GM12875 (cell line): ENCODE measurements around the gene STX7.

Experiments
- H3K4me3 ChIP-seq: one replicate; pipeline ENCODE4 v1.5.1; 2011; ENCODE audit warnings: low read depth, low read length, control low read depth
- TF ChIP-seq, protein P1 (sequence below): IDR thresholded peaks from 2 replicates; pipeline ENCODE4 v1.5.1; 2011; ENCODE audit warnings: low read depth, mild to moderate bottlenecking, control low read depth, inconsistent platforms, low read length, moderate library complexity, borderline replicate concordance; ENCODE audit not compliant: insufficient read depth

STX7 gene

DNA sequence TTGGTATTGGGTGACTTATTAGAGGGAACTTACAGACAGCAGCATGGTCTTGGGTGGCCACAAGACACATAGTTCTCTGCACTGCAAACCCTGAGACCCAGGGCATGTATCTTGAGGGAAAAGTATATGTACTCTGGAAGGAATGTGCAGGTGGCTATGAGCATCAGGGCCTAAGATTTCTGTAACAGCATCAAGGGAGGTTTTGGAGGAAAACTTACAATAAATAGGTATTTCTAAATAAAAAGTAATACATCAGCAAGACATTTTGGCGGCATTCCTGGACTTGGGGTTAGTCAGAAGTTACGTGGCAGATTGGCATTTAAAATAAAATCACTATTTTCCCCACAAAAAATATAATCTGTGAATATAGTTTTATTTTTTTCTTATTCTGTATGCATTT, 8.0 kb upstream of the STX7 start:
- no peak overlapping the region for H3K4me3 ChIP-seq
- TF ChIP-seq, protein P1, sequence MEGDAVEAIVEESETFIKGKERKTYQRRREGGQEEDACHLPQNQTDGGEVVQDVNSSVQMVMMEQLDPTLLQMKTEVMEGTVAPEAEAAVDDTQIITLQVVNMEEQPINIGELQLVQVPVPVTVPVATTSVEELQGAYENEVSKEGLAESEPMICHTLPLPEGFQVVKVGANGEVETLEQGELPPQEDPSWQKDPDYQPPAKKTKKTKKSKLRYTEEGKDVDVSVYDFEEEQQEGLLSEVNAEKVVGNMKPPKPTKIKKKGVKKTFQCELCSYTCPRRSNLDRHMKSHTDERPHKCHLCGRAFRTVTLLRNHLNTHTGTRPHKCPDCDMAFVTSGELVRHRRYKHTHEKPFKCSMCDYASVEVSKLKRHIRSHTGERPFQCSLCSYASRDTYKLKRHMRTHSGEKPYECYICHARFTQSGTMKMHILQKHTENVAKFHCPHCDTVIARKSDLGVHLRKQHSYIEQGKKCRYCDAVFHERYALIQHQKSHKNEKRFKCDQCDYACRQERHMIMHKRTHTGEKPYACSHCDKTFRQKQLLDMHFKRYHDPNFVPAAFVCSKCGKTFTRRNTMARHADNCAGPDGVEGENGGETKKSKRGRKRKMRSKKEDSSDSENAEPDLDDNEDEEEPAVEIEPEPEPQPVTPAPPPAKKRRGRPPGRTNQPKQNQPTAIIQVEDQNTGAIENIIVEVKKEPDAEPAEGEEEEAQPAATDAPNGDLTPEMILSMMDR = no peak

DNA sequence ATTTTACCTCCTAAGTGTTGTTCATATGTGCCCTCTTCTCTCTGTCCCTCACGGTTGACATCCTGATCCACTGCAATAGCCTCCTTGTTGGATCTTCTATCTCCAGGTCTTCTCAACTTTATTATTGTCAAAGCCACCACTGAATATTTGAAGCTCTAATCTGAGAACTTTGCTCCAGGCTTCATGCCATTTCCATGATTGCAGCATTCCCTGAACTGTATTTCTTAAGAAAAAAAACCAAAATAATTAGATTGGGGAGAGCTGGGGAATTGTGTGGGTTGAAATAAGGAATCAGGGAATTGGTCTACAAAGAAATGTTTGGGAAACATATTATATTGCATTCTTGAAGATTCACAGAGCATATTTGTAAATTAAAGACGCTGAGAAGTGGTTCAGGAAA, 2.5 kb upstream of the STX7 start:
- TF ChIP-seq, protein P1 = no peak
- H3K4me3 ChIP-seq = no peak overlapping the region

DNA sequence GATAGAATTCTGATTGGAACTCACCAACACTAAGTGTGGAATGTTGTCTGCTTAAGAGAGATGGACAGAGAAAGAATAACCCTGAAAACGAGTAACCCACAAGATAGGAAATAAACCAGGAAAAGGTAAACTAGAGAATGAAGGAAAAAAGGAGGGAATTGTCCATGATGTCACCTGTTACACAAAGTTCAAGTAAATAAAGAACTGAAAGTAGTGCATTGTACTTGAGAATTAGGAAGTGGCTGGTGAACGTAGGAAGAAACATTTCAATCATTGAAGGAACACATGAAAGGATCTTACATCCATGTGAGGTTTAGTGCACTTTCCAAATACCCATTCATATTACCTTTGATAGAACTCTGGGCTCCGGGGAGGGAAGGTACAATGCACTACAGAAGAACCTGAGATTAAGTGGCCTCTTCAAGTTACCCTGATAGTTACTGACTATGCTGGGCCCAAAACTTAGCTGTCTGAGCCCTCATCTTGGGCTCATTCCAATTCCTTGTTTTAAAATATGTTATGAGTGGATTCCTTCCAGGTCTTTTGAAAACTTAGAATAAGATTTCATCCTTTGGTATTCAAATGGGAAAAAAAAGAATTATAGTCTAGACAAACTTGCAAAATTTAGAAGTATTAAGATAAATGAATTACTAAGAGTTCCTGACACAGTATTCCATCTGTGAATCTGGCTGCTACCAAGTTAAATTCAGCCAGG, 1.1 kb upstream of the STX7 start:
- H3K4me3 ChIP-seq = no peak overlapping the region
- TF ChIP-seq, protein P1 = no peak

DNA sequence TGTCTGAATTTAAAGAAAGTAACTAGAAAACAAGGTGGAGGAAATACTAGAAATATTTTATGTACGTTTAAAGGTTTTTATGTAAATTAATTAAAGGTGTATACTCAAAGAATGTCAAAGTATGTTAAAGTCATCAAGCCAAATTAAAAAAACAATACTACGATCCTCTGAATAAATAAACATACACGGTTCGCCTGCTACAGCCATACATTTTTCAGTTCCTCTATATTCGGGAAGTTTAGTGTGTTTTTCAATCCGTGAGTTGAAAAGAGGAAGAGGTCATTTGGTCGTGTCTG, 626 bp downstream of the STX7 start:
- TF ChIP-seq, protein P1 = no peak
- H3K4me3 ChIP-seq = peak overlapping the region; percentile 77

DNA sequence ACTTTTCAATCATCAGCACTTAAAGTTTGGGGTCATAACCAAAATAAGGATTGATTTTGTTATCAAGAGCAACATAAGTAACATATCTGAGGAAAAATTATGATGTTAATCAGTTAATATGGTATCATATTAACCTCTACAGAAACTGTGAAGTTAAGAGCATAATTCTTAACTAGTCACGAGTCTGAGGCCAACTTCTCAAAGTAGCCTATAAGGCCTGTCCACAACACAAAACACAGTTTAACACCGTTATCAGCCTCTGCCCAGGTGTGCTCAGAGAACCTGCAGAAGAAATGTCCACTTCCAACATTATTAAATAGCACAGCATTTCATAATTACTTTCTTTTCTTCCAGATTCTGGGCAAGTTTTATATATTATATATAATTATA, 1.1 kb downstream of the STX7 start:
- TF ChIP-seq, protein P1 = no peak
- H3K4me3 ChIP-seq = no peak overlapping the region

DNA sequence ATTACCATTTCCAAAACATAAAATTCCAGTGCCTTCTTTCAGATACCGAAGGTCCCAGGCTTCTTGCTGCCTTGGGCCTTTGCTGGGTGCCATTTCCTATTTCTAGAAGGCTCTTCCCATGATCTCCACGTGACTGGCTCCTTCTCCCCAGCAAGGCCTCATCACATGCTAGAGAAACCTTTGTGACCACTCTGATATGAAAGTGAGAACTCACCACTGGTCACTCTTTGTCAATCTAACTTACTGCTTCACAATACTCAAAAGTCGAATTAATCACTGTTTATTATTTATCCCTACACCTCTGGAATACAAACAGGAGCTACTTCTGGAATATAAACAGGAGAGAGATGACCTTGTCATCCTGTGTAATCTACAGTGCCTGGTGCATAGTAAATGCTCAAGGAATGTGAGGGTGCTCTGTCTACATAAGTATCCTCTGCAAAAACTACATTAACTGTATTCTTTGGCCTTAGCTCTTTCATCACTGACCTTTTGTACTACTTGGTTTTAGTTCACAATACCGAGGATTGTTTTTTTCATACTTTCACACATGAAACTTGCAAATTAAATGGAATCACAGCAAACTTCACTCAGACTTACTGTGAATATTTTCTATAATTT, 1.6 kb downstream of the STX7 start:
- peak overlapping the region; percentile 7 for H3K4me3 ChIP-seq
- TF ChIP-seq, protein P1 = no peak
